IMR-90 (cell line): Measurements from ENCODE around the gene CATSPERZ.

Source experiments
- CEBPB ChIP-seq: IDR thresholded peaks from 2 replicates; pipeline ENCODE4 v1.6.1; 2012; ENCODE audit warnings: low read depth, low read length, improper control_type of control experiment
- POLR2A ChIP-seq: IDR thresholded peaks from 2 replicates; pipeline ENCODE4 v1.6.1; 2012; ENCODE audit warnings: mild to moderate bottlenecking, low read depth, low read length
- RAD21 ChIP-seq: IDR thresholded peaks from 2 replicates; pipeline ENCODE4 v1.6.1; 2012; ENCODE audit warnings: low read length, improper control_type of control experiment
- RCOR1 ChIP-seq: IDR thresholded peaks from 2 replicates; pipeline ENCODE4 v1.6.1; 2012; ENCODE audit warnings: mild to moderate bottlenecking, low read length, improper control_type of control experiment; ENCODE audit not compliant: insufficient replicate concordance
- RFX5 ChIP-seq: IDR thresholded peaks from 2 replicates; pipeline ENCODE4 v1.8.0; 2012; ENCODE audit warnings: low read depth, mild to moderate bottlenecking, low read length, moderate library complexity
- SMC3 ChIP-seq: fragments of 150-350 bp; IDR thresholded peaks from 2 replicates; pipeline ENCODE4 v1.6.1; 2016; ENCODE audit warnings: low read depth, mild to moderate bottlenecking, antibody characterized with exemption, low read length, moderate library complexity
- TF ChIP-seq, protein P1 (sequence below): conservative IDR thresholded peaks from 2 replicates; pipeline ENCODE4 v1.5.1; 2012; ENCODE audit warnings: mild to moderate bottlenecking, low read depth, low read length, improper control_type of control experiment

DNA sequence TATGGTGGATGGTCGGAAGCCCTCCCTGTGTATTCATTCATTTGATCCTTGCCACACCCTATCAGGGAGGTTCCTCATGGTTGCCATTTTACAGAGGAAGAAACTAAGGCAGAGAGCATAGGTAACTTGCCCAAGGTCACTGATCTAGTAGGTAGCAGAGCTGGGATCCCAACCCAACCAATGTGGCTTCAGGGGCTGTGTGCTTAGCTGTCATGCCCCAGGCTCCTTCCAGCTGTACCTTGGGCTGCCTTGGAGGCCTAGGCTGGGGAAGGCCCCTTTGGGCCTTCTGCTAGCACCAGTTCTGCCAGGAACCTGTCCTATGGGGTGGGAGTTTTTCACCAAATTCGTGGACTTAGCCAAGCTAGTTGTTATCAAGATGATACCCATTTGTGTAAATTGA is 24.3 kb upstream of the CATSPERZ start:
- TF ChIP-seq, protein P1, sequence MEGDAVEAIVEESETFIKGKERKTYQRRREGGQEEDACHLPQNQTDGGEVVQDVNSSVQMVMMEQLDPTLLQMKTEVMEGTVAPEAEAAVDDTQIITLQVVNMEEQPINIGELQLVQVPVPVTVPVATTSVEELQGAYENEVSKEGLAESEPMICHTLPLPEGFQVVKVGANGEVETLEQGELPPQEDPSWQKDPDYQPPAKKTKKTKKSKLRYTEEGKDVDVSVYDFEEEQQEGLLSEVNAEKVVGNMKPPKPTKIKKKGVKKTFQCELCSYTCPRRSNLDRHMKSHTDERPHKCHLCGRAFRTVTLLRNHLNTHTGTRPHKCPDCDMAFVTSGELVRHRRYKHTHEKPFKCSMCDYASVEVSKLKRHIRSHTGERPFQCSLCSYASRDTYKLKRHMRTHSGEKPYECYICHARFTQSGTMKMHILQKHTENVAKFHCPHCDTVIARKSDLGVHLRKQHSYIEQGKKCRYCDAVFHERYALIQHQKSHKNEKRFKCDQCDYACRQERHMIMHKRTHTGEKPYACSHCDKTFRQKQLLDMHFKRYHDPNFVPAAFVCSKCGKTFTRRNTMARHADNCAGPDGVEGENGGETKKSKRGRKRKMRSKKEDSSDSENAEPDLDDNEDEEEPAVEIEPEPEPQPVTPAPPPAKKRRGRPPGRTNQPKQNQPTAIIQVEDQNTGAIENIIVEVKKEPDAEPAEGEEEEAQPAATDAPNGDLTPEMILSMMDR, result no peak
- TF ChIP-seq RAD21 (no peak), POLR2A (no peak), RCOR1 (no peak), RFX5 (no peak), CEBPB (no peak), SMC3 (no peak)
